Stimulated activated CD4-positive, alpha-beta T cell treated with anti-CD3 and anti-CD28 coated beads, Interleukin-2, amount 100 ng/mL, for 48 hours (primary cell): ENCODE results near the gene TRMT6.

Source experiments
- DNase-seq, 2 donors: peaks; one replicate each; pipeline ENCODE4 v3.0.0-alpha.2; 2020

TRMT6 gene

DNA sequence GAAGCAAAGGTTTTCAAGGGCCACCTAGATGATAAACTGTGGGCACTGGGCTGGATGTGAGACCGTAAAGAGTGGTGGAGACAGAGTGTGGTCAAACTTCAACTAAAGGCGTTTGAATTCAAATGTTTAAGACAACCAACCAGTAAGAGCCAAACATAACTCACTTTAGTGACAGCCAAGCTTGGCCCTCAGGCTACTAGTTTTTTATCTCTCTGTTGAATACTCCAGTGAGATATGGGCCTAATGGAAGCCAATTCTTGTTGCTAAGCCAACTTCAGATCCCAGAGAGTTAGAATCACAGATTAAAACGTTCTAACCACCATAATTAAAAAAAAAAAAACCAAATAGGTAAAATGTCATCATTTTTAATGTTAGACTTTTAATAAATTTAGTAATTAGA, 57.3 kb downstream of the TRMT6 start:
- no peak for DNase-seq

DNA sequence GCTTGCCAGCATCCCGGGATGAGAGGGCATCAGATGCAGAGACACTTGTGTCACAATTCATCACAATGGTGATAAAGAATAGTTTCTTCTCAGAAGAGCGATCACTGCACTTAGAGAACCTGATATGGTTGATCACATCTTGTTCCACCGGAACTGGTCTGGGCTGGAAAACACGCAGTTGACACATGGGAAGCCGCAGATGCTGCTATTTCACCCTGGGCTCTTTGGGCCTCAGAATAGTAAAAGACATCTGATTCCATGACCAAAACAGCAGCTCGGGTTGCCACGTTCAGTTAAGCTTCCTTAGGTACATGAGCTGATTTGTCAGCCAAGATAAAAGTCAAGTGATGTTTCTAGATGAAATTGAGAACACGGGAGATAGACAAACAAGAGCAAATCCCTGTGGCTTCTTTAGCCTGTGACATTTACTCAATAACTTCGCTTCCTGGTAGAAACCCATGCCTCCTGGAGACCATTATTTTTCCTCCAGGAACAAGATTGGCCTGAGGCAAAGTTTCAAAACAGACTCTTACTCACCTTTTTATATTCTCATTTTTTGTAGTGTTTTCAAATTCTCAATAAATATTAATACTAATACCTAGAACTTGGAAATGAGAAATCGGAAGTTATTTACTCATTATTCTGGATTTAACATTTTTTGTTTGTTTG, 59.4 kb downstream of the TRMT6 start:
- no peak for DNase-seq

DNA sequence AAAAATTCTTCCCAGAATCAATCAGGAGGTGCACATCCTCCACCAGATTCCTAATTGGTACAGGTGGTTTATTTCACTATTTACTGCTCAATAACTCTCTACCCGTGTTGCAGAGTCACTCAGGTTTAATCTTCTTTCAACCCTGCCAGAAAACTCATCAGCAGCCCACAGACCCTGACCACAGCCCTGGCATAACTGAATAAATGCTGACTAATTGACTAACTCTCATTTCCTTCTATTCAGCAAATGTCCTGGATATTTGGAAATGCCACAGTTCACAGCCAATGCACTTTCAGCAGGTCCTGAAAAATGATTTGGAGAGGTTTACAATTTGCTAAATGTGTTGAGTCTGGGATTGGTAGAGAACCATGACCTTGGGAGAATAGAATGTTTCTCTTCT, 62.3 kb downstream of the TRMT6 start:
- DNase-seq, result no peak

DNA sequence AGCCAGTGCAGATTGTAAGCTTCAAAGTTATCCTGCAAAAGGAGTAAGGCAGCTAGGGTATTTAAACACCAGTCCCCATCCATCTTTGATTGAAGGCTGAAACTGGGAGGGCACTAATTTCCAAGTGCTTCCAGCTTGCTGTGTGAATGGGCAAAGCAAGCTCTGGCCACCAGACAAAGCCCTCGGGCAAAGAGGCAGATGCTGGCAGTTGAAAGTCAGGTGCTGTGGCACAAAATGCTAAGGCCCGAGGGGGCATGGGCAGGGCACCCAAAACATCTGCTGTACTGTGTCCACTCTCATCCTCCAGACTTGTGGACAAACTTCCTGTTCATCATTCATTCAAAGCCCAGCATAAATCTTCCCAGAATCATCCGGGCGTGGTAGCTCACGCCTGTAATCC, 62.9 kb downstream of the TRMT6 start:
- no peak for DNase-seq
